Upper lobe of left lung (tissue), 4 donors: ENCODE results near the gene SENP3.

Experiments used
- CTCF ChIP-seq, 6 experiments: fragments of 450-650 bp in 4 of 6; fragments of 200-600 bp in 2 of 6; sonication (generic) in 2 of 6; IDR thresholded peaks; one replicate each; pipeline ENCODE4 v1.5.1; 2016 to 2019; ENCODE audit warnings: antibody characterized with exemption in 6 of 6
- EP300 ChIP-seq, 4 donors: sonication (generic); formaldehyde crosslinking; IDR thresholded peaks; one replicate each; pipeline ENCODE4 v1.5.1; 2017; ENCODE audit warnings: antibody characterized with exemption in 4 of 4, control low read depth in 2 of 4
- POLR2A ChIP-seq, 4 donors: fragments of 450-650 bp; IDR thresholded peaks; one replicate each; pipeline ENCODE4 v1.5.1; 2016 to 2017; ENCODE audit warnings: antibody characterized with exemption in 4 of 4, mild to moderate bottlenecking in 2 of 4
- POLR2AphosphoS5 ChIP-seq, 2 donors: sonication (generic); formaldehyde crosslinking; IDR thresholded peaks; one replicate each; pipeline ENCODE4 v1.5.1; 2017; ENCODE audit warnings: antibody characterized with exemption in 2 of 2

DNA sequence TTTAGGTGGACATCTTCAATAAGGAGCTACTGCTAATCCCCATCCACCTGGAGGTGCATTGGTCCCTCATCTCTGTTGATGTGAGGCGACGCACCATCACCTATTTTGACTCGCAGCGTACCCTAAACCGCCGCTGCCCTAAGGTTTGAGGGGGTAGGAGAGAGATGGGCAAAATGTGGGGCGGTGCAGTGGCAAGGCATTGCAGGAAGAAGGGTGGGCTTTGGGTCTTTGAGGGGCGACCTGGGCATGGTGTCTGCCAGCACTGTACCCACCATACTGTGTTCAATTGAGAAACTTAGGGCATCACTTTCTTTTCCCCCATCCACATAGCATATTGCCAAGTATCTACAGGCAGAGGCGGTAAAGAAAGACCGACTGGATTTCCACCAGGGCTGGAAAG, 8.6 kb downstream of the SENP3 start:
- no peak for TF ChIP-seq CTCF (IDR thresholded peaks at IDR 0.05)
- TF ChIP-seq POLR2A (IDR thresholded peaks at IDR 0.05): no peak
- TF ChIP-seq POLR2AphosphoS5 (IDR thresholded peaks at IDR 0.05): no peak
- no peak for TF ChIP-seq EP300 (IDR thresholded peaks at IDR 0.05)
